Heart right ventricle (tissue), 16 donors: ENCODE measurements around the gene RCBTB2. TPM values are rescaled to one million over a fixed set of nuclear protein-coding genes. Genes with fewer than 3 reads are reported as not detected.

Experiments
- ATAC-seq, 8 donors: fragments of 200-7000 bp; cut with Tn5 transposase; one replicate each; pipeline ENCODE4 v1.9.1; 2020; ENCODE audit warnings: mild to moderate bottlenecking in 8 of 8, moderate library complexity in 8 of 8, moderate number of reproducible peaks in 1 of 8
- DNase-seq, 2 donors: peaks; one replicate each; pipeline ENCODE4 v3.0.0-alpha.2; 2020
- H3K27ac ChIP-seq, 10 donors: fragments of 200-600 bp; sonication (generic) in 2 of 10; one replicate each; pipeline versions ENCODE4 v1.5.0 to v1.8.0; 2020 to 2022; ENCODE audit warnings: mild to moderate bottlenecking in 3 of 10
- H3K27me3 ChIP-seq, 7 donors: fragments of 200-600 bp; one replicate each; pipeline ENCODE4 v1.8.0; 2021 to 2022; ENCODE audit warnings: mild to moderate bottlenecking in 2 of 7
- H3K36me3 ChIP-seq, 9 donors: fragments of 200-600 bp; sonication (generic) in 1 of 9; one replicate each; pipeline versions ENCODE4 v1.5.0 to v1.8.0; 2020 to 2022; ENCODE audit warnings: mild to moderate bottlenecking in 2 of 9
- H3K4me1 ChIP-seq, 9 donors: fragments of 200-600 bp; sonication (generic) in 1 of 9; one replicate each; pipeline versions ENCODE4 v1.5.0 to v1.8.0; 2020 to 2022; ENCODE audit warnings: mild to moderate bottlenecking in 4 of 9
- H3K4me3 ChIP-seq, 10 donors: fragments of 200-600 bp; sonication (generic) in 2 of 10; one replicate each; pipeline versions ENCODE4 v1.5.0 to v1.8.0; 2020 to 2022; ENCODE audit warnings: mild to moderate bottlenecking in 7 of 10, moderate library complexity in 2 of 10
- H3K9me3 ChIP-seq, 11 donors: fragments of 200-600 bp in 10 of 11; sonication (generic) in 2 of 11; one replicate each; pipeline versions ENCODE4 v1.5.0 to v1.8.0; 2013 to 2022; ENCODE audit warnings: mild to moderate bottlenecking in 2 of 11, control low read depth in 1 of 11, moderate library complexity in 1 of 11
- WGBS, 2 donors: extraction: QIAGEN DNeasy Blood & Tissue Kit; methylation state at CpG; one replicate each; pipeline ENCODE4 v1.1.7; 2013; ENCODE audit warnings: inconsistent platforms in 1 of 2; 5-methylcytosine and 5-hydroxymethylcytosine counted together
- intact Hi-C, 10 donors: fragments of 100-400 bp; cut with DNase I; formaldehyde crosslinking; loops; one replicate each; pipeline versions ENCODE4 v1.11.1 to v1.14.2; 2022
- polyA plus RNA-seq, 2 donors: library from polyadenylated mRNA; stranded (reverse); fragments of 200-250 nt; gene quantifications; one replicate each; pipeline ENCODE4 v1.2.3, GENCODE V29; 2013
- total RNA-seq, 10 donors: library from RNA; stranded (reverse); fragmentation: NEBNext Ultra II Directional in 3 of 10; extraction: Animal tissue kit (Norgen Biotek cat#: 25700) in 3 of 10; gene quantifications; one replicate each; pipeline versions ENCODE4 v1.2.1 to v1.2.4, GENCODE V29; 2021 to 2023
- TF ChIP-seq, protein P1 (sequence below), 9 donors: fragments of 200-600 bp; sonication (generic) in 2 of 9; IDR thresholded peaks; one replicate each; pipeline versions ENCODE4 v1.5.0 to v1.8.0; 2021 to 2022; ENCODE audit warnings: antibody characterized with exemption in 9 of 9, mild to moderate bottlenecking in 5 of 9, moderate library complexity in 1 of 9
- donor health status: Arrhythmogenic right ventricular cardiomyopathy.
- donor health status: ischemic (EF 13 %, LVEDD 7.1; RV severe dilation, severe dysfunction).
- donor health status: healthy with polysubstance abuse.
- donor health status: DM: no; HTN: yes; CAD: no.
- donor health status: DM: no; HTN: no; CAD: no.
- donor health status: ischemic (EF 25% LVEDD 6.9; RV normal size, moderate dysfunction).
- donor health status: ischemic (EF 25% LVEDD 5.7; RV mildly dilated, moderate dysfunction).
- donor health status: healthy.
- donor health status: DM: yes; HTN: yes; CAD: no.
- donor health status: Ischemic cardiomyopathy.
- donor health status: ischemic (EF 35%, LVEDD 5.7; RV mildly dilated, moderate dysfunction).
- donor health status: nonischemic (EF 11% LVEDD 7.7; RV severe dilation, severe dysfunction).
- donor health status: DM: yes; HTN: yes; CAD: no.
- donor health status: PGD.
- donor health status: ischemic (EF 29% LVEDD 5.4; RV normal size, mild dysfunction).
- donor health status: nonischemic (EF 23%, LVEDD 6.1; RV moderate dilation, normal function).

RCBTB2 gene
- total and polyA plus RNA-seq, 12 donors, result 4.9 to 22.9 (median 12.2) TPM

DNA sequence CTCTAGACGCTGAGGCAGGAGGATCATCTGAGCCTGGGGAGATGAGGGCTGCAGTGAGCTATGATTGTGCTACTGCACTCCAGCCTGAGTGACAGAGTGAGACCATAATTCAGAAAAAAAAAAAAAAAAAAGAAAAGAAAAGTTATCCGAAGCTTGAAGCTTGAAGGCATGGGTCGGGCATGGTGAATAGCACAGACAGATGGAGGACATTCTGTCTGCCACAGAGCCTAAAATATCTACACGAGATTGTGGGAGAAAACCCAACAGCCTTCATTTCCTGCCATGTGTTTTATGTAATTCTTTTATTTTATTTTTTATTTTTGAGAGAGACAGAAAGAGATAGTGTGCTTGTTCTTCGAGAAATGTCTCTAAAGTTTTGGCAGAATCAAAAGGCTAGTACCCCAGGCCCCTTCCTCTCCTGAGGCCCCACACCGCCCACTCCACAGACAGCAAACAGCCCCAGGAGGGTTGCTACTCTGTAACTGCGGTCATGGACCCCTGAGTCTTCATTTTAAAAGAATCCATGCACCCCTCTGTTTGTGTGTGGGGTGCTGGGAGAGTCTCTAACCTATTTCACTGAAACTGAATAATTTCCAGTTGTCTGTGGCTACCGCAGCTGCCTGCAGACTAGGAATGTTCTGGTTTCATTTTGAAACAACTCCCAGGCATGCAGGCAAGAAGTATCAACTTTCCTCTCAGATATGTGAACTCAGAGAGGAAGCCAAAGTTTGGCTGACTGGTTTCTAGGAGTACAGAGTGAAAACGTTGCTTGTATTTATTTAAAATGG is 38.4 kb upstream of the RCBTB2 start:
- peak overlapping the region; percentile 60 to 92 (median 83) for H3K27ac ChIP-seq
- H3K27me3 ChIP-seq, result no peaks in the 10 kb centered on the region
- H3K36me3 ChIP-seq, result no peaks in the 10 kb centered on the region
- 21 to 24% methylated on average over 9 of the region's 9 CpGs for WGBS, 2 donors
- TF ChIP-seq, protein P1, sequence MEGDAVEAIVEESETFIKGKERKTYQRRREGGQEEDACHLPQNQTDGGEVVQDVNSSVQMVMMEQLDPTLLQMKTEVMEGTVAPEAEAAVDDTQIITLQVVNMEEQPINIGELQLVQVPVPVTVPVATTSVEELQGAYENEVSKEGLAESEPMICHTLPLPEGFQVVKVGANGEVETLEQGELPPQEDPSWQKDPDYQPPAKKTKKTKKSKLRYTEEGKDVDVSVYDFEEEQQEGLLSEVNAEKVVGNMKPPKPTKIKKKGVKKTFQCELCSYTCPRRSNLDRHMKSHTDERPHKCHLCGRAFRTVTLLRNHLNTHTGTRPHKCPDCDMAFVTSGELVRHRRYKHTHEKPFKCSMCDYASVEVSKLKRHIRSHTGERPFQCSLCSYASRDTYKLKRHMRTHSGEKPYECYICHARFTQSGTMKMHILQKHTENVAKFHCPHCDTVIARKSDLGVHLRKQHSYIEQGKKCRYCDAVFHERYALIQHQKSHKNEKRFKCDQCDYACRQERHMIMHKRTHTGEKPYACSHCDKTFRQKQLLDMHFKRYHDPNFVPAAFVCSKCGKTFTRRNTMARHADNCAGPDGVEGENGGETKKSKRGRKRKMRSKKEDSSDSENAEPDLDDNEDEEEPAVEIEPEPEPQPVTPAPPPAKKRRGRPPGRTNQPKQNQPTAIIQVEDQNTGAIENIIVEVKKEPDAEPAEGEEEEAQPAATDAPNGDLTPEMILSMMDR (IDR thresholded peaks at IDR 0.05), result no peak
- ATAC-seq (peak; percentile 40 to 82 (median 70)), DNase-seq (peak in 1 of 2 donors; percentile 59)
- H3K4me3 ChIP-seq, result peak overlapping the region in 7 of 10 donors; percentile 23 to 46 (median 30)
- H3K4me1 ChIP-seq, result peaks cover 0 to 88% (median 72%) of the 10 kb centered on the region in 9 donors
- intact Hi-C loops, result loop anchor here in 6 of 10 donors (2.0 to 10.0 kb wide), 8 partner anchors 39 to 169 kb away; partner anchors contain the start of gene RCBTB2 (in 3 of the 6)
- H3K9me3 ChIP-seq, result no peaks in the 10 kb centered on the region

DNA sequence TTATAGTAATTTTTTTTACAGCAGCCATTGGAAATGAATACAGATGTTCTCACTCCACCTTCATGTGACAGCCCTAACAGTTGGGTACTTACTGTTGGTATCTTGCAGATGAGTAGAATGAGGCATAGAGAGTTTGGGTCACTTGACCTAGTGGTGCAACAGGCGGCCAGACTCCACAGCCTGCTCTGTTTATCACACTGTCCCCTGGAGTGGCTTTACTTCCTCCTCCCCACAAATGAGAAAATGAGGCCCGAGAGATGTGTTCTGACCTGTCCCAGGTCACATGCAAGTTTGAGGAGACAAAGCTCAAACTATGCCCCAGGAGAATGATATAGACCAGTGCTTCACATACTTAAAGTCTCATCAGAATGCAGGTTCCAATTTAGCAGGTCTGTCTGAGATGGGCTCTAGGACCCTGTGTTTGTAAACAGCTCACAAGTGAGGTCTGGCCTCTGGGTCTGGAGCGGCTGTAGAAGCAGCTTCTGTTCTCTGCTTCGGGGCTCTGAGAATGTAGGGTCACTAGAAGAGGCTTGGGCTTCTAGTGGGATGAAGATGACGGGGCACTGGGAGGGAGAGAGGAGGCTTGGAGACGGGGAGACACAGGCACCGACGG is 37.4 kb upstream of the RCBTB2 start:
- 79 to 80% methylated on average over 8 of the region's 8 CpGs for WGBS, 2 donors
- DNase-seq (no peak), ATAC-seq (peak in 1 of 8 donors; percentile 44)
- Histone ChIP-seq H3K4me1 (peaks cover 0 to 88% (median 72%) of the 10 kb centered on the region in 9 donors), H3K27ac (peak overlapping the region; percentile 60 to 92 (median 83)), H3K4me3 (no peak overlapping the region), H3K27me3 (no peaks in the 10 kb centered on the region), H3K9me3 (no peaks in the 10 kb centered on the region), H3K36me3 (no peaks in the 10 kb centered on the region)
- intact Hi-C loops, result loop anchor here in 6 of 10 donors (2.0 to 10.0 kb wide), 8 partner anchors 38 to 168 kb away; partner anchors contain the start of gene RCBTB2 (in 3 of the 6)
- TF ChIP-seq, protein P1 (IDR thresholded peaks at IDR 0.05), result no peak

DNA sequence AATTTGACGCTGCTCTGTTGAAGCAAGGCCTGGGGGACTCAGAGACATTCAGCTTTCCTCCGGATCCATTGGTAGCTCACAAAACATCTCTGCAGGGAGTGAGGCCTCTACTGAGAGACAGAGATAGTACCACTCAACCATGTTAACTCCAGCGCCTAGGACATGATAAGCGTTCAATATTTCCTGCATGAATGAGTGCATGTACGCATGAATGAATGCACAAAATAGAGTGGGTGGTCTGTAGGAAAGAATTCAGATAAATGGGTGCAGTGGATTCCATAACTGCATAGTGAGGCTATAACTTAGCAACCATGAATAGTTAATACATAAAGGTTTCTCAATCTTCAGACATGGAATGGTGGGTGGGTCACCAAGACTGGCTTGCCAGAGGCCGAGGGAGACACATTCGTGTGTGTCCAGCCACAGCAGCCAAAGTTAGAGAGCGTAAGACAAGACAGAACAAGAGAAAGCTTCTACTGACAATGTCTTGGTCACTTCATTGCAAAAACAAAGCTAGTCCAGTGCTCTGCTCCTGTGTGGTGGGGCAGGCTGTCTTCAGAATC is 36.3 kb upstream of the RCBTB2 start:
- H3K36me3 ChIP-seq, result no peaks in the 10 kb centered on the region
- H3K27ac ChIP-seq, result peak overlapping the region in 8 of 10 donors; percentile 76 to 92 (median 86)
- ATAC-seq (no peak), DNase-seq (no peak)
- TF ChIP-seq, protein P1 (IDR thresholded peaks at IDR 0.05), result no peak
- no peaks in the 10 kb centered on the region for H3K9me3 ChIP-seq
- WGBS, 2 donors, result 87 to 89% methylated on average over 8 of the region's 8 CpGs
- intact Hi-C loops, result loop anchor here in 2 of 10 donors (5.0 kb wide), 1 partner anchor 37 kb away; the partner anchor contains the start of gene RCBTB2 (in 2 of the 2)
- no peak overlapping the region for H3K4me3 ChIP-seq
- H3K4me1 ChIP-seq, result peaks cover 0 to 90% (median 72%) of the 10 kb centered on the region in 9 donors
- H3K27me3 ChIP-seq, result no peaks in the 10 kb centered on the region
